Endothelial cell of umbilical vein (primary cell): ENCODE data around the gene JAG2. TPM values are rescaled to one million over a fixed set of nuclear protein-coding genes. Genes with fewer than 3 reads are reported as not detected.

Experiments
- BruUV-seq: library from RNA; stranded (reverse); fragments of 400-500 nt; replicated peaks from 2 replicates; lab custom pipeline; 2021; lab: Mats Ljungman, UMichigan
- CTCF ChIA-PET: fragments of 300-600, 350-600 bp; sonication (Branson Sonifier 250); formaldehyde crosslinking; loops from one replicate; lab custom pipeline; 2021; ENCODE audit warnings: antibody characterized with exemption, inconsistent platforms; lab: Charles Lee
- POLR2A ChIA-PET: fragments of 300-600, 350-600 bp; sonication (Branson Sonifier 250); formaldehyde crosslinking; loops from one replicate; lab custom pipeline; 2021; ENCODE audit warnings: antibody characterized with exemption, inconsistent platforms; lab: Charles Lee
- DNase-seq: peaks from one replicate; pipeline ENCODE4 v3.0.0-alpha.2; 2011; ENCODE audit warnings: low read depth, low spot score
- FAIRE-seq: peaks from 2 replicates; lab custom pipeline; 2011; peaks lifted over from hg19 to GRCh38; lab: Jason Lieb, UNC
- H2AFZ ChIP-seq: 2 replicates; pipeline ENCODE4 v1.6.0; 2012; ENCODE audit warnings: low read depth, low read length, control low read depth, inconsistent platforms
- H3K27ac ChIP-seq: 2 replicates; pipeline ENCODE4 v1.5.1; 2011; ENCODE audit warnings: low read depth, mild to moderate bottlenecking, control low read depth, low read length, moderate library complexity; ENCODE audit not compliant: insufficient read depth
- H3K27me3 ChIP-seq, 2 experiments: 2 replicates each; pipeline versions ENCODE4 v1.6.0 to v1.6.1; 2011; ENCODE audit warnings: low read length in 2 of 2, mixed read lengths in 1 of 2; ENCODE audit not compliant: control insufficient read depth in 2 of 2, insufficient read depth in 2 of 2
- H3K36me3 ChIP-seq, 2 experiments: 2 replicates in 1 of 2; 3 replicates in 1 of 2; pipeline ENCODE4 v1.5.1; 2011; ENCODE audit warnings: low read length in 2 of 2, mild to moderate bottlenecking in 1 of 2, moderate library complexity in 1 of 2; ENCODE audit not compliant: control insufficient read depth in 2 of 2, insufficient read depth in 2 of 2; ENCODE audit errors: extremely low read depth in 1 of 2
- H3K4me1 ChIP-seq: 3 replicates; pipeline ENCODE4 v1.5.1; 2011; ENCODE audit warnings: mild to moderate bottlenecking, low read length; ENCODE audit not compliant: control insufficient read depth, insufficient read depth; ENCODE audit errors: extremely low read depth
- H3K4me2 ChIP-seq: 2 replicates; pipeline ENCODE4 v1.6.1; 2011; ENCODE audit warnings: low read length, control low read depth, mixed read lengths; ENCODE audit not compliant: insufficient read depth
- H3K4me3 ChIP-seq, 3 experiments: fragments of 200-600 bp in 1 of 3; sonication (generic), shearing (Covaris generic) in 1 of 3; replicated peaks in 1 of 3; 2 replicates each; pipeline ENCODE4 v1.5.1; 2011 to 2016; ENCODE audit warnings: control low read depth in 3 of 3, low read length in 3 of 3, mild to moderate bottlenecking in 2 of 3, inconsistent platforms in 1 of 3, low read depth in 1 of 3, moderate library complexity in 1 of 3; ENCODE audit not compliant: insufficient read depth in 1 of 3
- H3K79me2 ChIP-seq: 2 replicates; pipeline ENCODE4 v1.6.0; 2012; ENCODE audit warnings: low read length, inconsistent platforms; ENCODE audit not compliant: control insufficient read depth, insufficient read depth
- H3K9ac ChIP-seq: replicated peaks from 2 replicates; pipeline ENCODE3; 2011; ENCODE audit warnings: low read length, control low read depth; ENCODE audit not compliant: insufficient read depth; ENCODE audit errors: extremely low read depth
- H3K9me1 ChIP-seq: replicated peaks from 3 replicates; pipeline ENCODE4 v1.6.0; 2011; ENCODE audit warnings: mild to moderate bottlenecking, low read length; ENCODE audit not compliant: control insufficient read depth, insufficient read depth; ENCODE audit errors: extremely low read depth
- H3K9me3 ChIP-seq: replicated peaks from 2 replicates; pipeline ENCODE4 v1.5.1; 2012; ENCODE audit warnings: low read length, inconsistent platforms; ENCODE audit not compliant: control insufficient read depth, insufficient read depth
- H4K20me1 ChIP-seq: replicated peaks from 2 replicates; pipeline ENCODE3; 2011; ENCODE audit warnings: mild to moderate bottlenecking, low read length; ENCODE audit not compliant: control insufficient read depth, insufficient read depth; ENCODE audit errors: extremely low read depth
- FOS ChIP-seq: IDR thresholded peaks from 2 replicates; pipeline ENCODE4 v1.6.1; 2011; ENCODE audit warnings: mild to moderate bottlenecking, low read length, moderate library complexity, borderline replicate concordance; ENCODE audit not compliant: insufficient read depth
- MYC ChIP-seq: IDR thresholded peaks from one replicate; pipeline ENCODE4 v1.6.1; 2011; ENCODE audit warnings: mild to moderate bottlenecking, low read depth, low read length
- dilution Hi-C: fragments of 300-500 bp; cut with MboI; formaldehyde crosslinking; loops from one replicate; pipeline ENCODE4 v1.15.0; 2019; ENCODE audit warnings: low sequenced_read_pairs; ENCODE audit not compliant: extremely low pct_ligation_motif_present
- intact Hi-C: fragments of 100-400 bp; cut with micrococcal nuclease; formaldehyde crosslinking; loops from one replicate; pipeline ENCODE4 v1.10.0; 2022
- polyA plus RNA-seq, 4 experiments: library from polyadenylated mRNA; depleted of rRNA in 3 of 4; stranded (reverse) in 3 of 4; unstranded in 1 of 4; fragments of >200 nt; gene quantifications; 2 replicates each; pipeline versions ENCODE4 v1.2.1 to v1.2.3, GENCODE V29; 2011 to 2012; ENCODE audit warnings: missing spikeins in 1 of 4
- total RNA-seq: library from RNA; stranded (reverse); gene quantifications from 2 replicates; pipeline ENCODE4 v1.2.3, GENCODE V29; 2021
- TF ChIP-seq, protein P1 (sequence below), 2 donors: IDR thresholded peaks; 1 replicate in 1 of 2; 2 replicates in 1 of 2; pipeline ENCODE4 v1.5.1; 2011; ENCODE audit warnings: low read length in 2 of 2, mild to moderate bottlenecking in 2 of 2, moderate library complexity in 2 of 2, control low read depth in 1 of 2, inconsistent platforms in 1 of 2, low read depth in 1 of 2; ENCODE audit not compliant: insufficient read depth in 1 of 2; ENCODE audit errors: extremely low read depth in 1 of 2
- TF ChIP-seq, protein P2 (sequence below): IDR thresholded peaks from 2 replicates; pipeline ENCODE4 v1.6.1; 2011; ENCODE audit not compliant: insufficient read depth, insufficient read length

JAG2 gene
- total and polyA plus RNA-seq, 2 donors (not counting 3 experiments of a cell fraction or from before 2014, with no cell fraction given) = 105 to 128 TPM

DNA sequence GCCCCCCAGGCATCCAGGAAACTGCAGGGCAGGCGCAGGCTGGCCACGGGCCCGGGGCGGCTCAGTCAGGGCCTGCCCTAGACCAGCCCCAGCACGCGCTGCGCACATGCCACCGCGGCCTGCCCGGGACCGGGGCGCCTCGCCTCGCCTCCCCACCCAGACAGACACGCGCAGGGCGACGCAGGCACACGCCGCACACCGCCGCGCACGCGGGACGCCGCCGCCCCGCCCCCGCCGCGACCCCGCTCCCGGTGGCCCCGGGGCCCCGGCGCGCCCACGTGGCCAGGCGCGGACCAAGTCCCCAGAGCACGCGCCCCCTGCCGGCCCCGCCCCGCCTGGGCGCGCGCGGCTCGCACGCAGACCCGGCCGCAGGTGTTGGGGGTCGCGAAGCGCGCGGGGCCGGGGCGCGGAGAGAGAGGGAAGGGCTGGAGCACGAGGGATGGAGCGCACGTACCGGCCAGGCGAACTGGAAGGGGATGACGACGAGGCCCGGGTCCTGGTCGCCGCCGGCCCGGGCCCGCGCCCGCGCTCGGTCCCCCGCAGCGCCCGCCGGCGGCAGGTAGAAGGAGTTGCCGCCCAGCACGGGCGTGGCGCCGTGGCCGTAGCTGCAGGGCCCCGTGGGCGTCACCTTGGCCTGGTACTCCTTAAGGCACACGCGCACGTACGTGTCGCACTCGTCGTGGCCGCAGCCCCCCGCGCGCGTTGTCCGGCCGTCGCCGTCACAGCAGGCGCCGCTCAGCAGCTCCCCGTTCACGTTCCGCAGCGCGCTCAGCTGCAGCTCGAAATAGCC, 1.1 kb downstream of the JAG2 start:
- Histone ChIP-seq H2AFZ (peak overlapping the region; percentile 35), H3K36me3 (peaks cover 0 to 3% of the 10 kb centered on the region in 2 experiments), H3K4me2 (peak overlapping the region; percentile 70), H3K9me1 (no peaks in the 10 kb centered on the region), H4K20me1 (no peaks in the 10 kb centered on the region), H3K9me3 (no peaks in the 10 kb centered on the region), H3K27me3 (no peaks in the 10 kb centered on the region), H3K4me3 (peak overlapping the region; percentile 46 to 71 (median 60)), H3K79me2 (peaks cover 52% of the 10 kb centered on the region), H3K27ac (no peak overlapping the region), H3K9ac (peak overlapping the region; percentile 58), H3K4me1 (peaks cover 35% of the 10 kb centered on the region)
- CTCF ChIA-PET = interaction anchor here (0.7 to 6.4 kb wide), 12 partner anchors 9 to 184 kb away, joined by 3 to 94 read pairs (median 6); partner anchors contain the start of genes BTBD6, NUDT14 and PACS2
- intact Hi-C loops = loop anchor here (5.0 to 10.0 kb wide), 2 partner anchors 77 to 195 kb away; partner anchors contain the start of gene BTBD6
- POLR2A ChIA-PET = interaction anchor here (0.9 kb wide), 1 partner anchor 32 kb away, joined by 3 read pairs; no protein-coding TSS in a partner anchor
- FAIRE-seq (no peak), DNase-seq (no peak)
- BruUV-seq = no TSS peak
- dilution Hi-C loops = no loop called here
- TF ChIP-seq, protein P1, sequence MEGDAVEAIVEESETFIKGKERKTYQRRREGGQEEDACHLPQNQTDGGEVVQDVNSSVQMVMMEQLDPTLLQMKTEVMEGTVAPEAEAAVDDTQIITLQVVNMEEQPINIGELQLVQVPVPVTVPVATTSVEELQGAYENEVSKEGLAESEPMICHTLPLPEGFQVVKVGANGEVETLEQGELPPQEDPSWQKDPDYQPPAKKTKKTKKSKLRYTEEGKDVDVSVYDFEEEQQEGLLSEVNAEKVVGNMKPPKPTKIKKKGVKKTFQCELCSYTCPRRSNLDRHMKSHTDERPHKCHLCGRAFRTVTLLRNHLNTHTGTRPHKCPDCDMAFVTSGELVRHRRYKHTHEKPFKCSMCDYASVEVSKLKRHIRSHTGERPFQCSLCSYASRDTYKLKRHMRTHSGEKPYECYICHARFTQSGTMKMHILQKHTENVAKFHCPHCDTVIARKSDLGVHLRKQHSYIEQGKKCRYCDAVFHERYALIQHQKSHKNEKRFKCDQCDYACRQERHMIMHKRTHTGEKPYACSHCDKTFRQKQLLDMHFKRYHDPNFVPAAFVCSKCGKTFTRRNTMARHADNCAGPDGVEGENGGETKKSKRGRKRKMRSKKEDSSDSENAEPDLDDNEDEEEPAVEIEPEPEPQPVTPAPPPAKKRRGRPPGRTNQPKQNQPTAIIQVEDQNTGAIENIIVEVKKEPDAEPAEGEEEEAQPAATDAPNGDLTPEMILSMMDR (IDR thresholded peaks at IDR 0.05; ENCODE audit: extremely low read depth in 1 of 2, insufficient read depth in 1 of 2, low read depth in 1 of 2, low read length in 2 of 2) = peak; percentile 9 to 34
- TF ChIP-seq MYC (no peak), FOS (no peak)
- TF ChIP-seq, protein P2, sequence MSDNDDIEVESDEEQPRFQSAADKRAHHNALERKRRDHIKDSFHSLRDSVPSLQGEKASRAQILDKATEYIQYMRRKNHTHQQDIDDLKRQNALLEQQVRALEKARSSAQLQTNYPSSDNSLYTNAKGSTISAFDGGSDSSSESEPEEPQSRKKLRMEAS = peak; percentile 25
